K562 treated with DMSO at 1 percent for 48 hours (cell line): ENCODE results near the gene ACO1. TPM values are rescaled to one million over a fixed set of nuclear protein-coding genes. Genes with fewer than 3 reads are reported as not detected.

Source experiments
- total RNA-seq: library from RNA; unstranded; fragments of 300-600 nt; gene quantifications from 2 replicates; pipeline ENCODE4 v1.2.3, GENCODE V29; 2022; ENCODE audit warnings: low replicate concordance; ENCODE audit errors: extremely low read depth

The ACO1 gene
- total RNA-seq = not detected in 2 replicates

GRCh38 chr9:32384364-32385151 lies at the start of gene ACO1:
TSS of gene ACO1 (plus strand) at chr9:32384643. CDS start at chr9:32405507, 20,864 bp downstream.

Other genes with a start within 250 kb of the ACO1 start
- not detected in 2 replicates for gene RIGI, start 141.6 kb downstream of the ACO1 start, total RNA-seq
- gene SMIM27, start 167.7 kb downstream of the ACO1 start, total RNA-seq = not detected in 2 replicates
- gene TOPORS, start 167.9 kb downstream of the ACO1 start, total RNA-seq = not detected in 2 replicates
- not detected in 2 replicates for gene NDUFB6, start 188.5 kb downstream of the ACO1 start, total RNA-seq